GM18951 (cell line): ENCODE data around the gene RALGAPA2.

Experiments used
- POLR2A ChIP-seq: IDR thresholded peaks from 4 replicates; pipeline ENCODE4 v1.6.1; 2011; ENCODE audit warnings: mild to moderate bottlenecking; ENCODE audit not compliant: insufficient read length, insufficient read depth; ENCODE audit errors: extremely low read depth
- in situ Hi-C: fragments of 300-500 bp; cut with MboI; formaldehyde crosslinking; loops from one replicate; pipeline ENCODE4 v1.12.0; 2022; ENCODE audit warnings: low sequenced_read_pairs, mixed read lengths, inconsistent platforms; ENCODE audit not compliant: unreplicated experiment

The RALGAPA2 gene

GRCh38 chr20:20530428-20531151 is 181.9 kb downstream of the RALGAPA2 start:
- TF ChIP-seq POLR2A, result no peak
- in situ Hi-C loops, result no loop called here

GRCh38 chr20:20529597-20529996 is 182.8 kb downstream of the RALGAPA2 start:
- TF ChIP-seq POLR2A, result no peak
- in situ Hi-C loops, result no loop called here

- no peak for TF ChIP-seq POLR2A
- in situ Hi-C loops, result no loop called here
Observed at GRCh38 chr20:20528861-20529260, 183.6 kb downstream of the RALGAPA2 start.

GRCh38 chr20:20527661-20528060 is 184.8 kb downstream of the RALGAPA2 start:
- TF ChIP-seq POLR2A, result no peak
- in situ Hi-C loops, result no loop called here

- no peak for TF ChIP-seq POLR2A
- in situ Hi-C loops, result no loop called here
Observed at GRCh38 chr20:20525756-20526155, 186.7 kb downstream of the RALGAPA2 start.

- in situ Hi-C loops, result no loop called here
- no peak for TF ChIP-seq POLR2A
Observed at GRCh38 chr20:20525214-20525613, 187.2 kb downstream of the RALGAPA2 start.

GRCh38 chr20:20524756-20525155 is 187.7 kb downstream of the RALGAPA2 start:
- in situ Hi-C loops, result no loop called here
- no peak for TF ChIP-seq POLR2A

GRCh38 chr20:20521736-20522135 is 190.7 kb downstream of the RALGAPA2 start:
- in situ Hi-C loops, result no loop called here
- no peak for TF ChIP-seq POLR2A

- in situ Hi-C loops, result no loop called here
Observed at GRCh38 chr20:20520776-20521175, 191.7 kb downstream of the RALGAPA2 start.

GRCh38 chr20:20519269-20519668 is 193.2 kb downstream of the RALGAPA2 start:
- TF ChIP-seq POLR2A, result no peak
- in situ Hi-C loops, result no loop called here

More at GRCh38 chr20:20520776-20521175, 191.7 kb downstream of the RALGAPA2 start:
- no peak for TF ChIP-seq POLR2A

- in situ Hi-C loops, result no loop called here
- TF ChIP-seq POLR2A, result no peak
Observed at GRCh38 chr20:20518263-20518662, 194.2 kb downstream of the RALGAPA2 start.

- in situ Hi-C loops, result no loop called here
- no peak for TF ChIP-seq POLR2A
Observed at GRCh38 chr20:20517296-20517695, 195.1 kb downstream of the RALGAPA2 start.

GRCh38 chr20:20513720-20514119 is 198.7 kb downstream of the RALGAPA2 start:
- no peak for TF ChIP-seq POLR2A
- in situ Hi-C loops, result no loop called here

GRCh38 chr20:20505554-20505953 is 206.9 kb downstream of the RALGAPA2 start:
- TF ChIP-seq POLR2A, result no peak
- in situ Hi-C loops, result no loop called here
